H1 (cell line): Measurements from ENCODE around the gene PARD6B. TPM values are rescaled to one million over a fixed set of nuclear protein-coding genes. Genes with fewer than 3 reads are reported as not detected.

Experiments used
- CTCF ChIA-PET: fragments of 300-600 bp; sonication (Branson Sonifier 250); formaldehyde crosslinking; loops from one replicate; lab custom pipeline; 2021; ENCODE audit not compliant: partially characterized antibody; lab: Charles Lee
- POLR2A ChIA-PET: fragments of 300-600 bp; sonication (Branson Sonifier 250); formaldehyde crosslinking; loops from one replicate; lab custom pipeline; 2021; ENCODE audit warnings: inconsistent platforms; ENCODE audit not compliant: partially characterized antibody; lab: Charles Lee
- DNase-seq, 2 experiments: peaks; one replicate each; pipeline versions ENCODE4 v3.0.0 to v3.0.0-alpha.2; 2010 to 2022; ENCODE audit warnings: low spot score in 2 of 2, low read depth in 1 of 2, mixed read lengths in 1 of 2
- FAIRE-seq: peaks from 2 replicates; lab custom pipeline; 2011; peaks lifted over from hg19 to GRCh38; lab: Jason Lieb, UNC
- H2AFZ ChIP-seq: 2 replicates; pipeline ENCODE4 v1.8.1; 2012; ENCODE audit warnings: low read length, inconsistent platforms
- H2AK5ac ChIP-seq: 2 replicates; pipeline ENCODE4 v1.6.1; 2013; ENCODE audit warnings: low read depth, low read length
- H2BK120ac ChIP-seq: replicated peaks from 2 replicates; pipeline ENCODE3; 2013; ENCODE audit warnings: low read depth, low read length, inconsistent platforms
- H2BK12ac ChIP-seq: 2 replicates; pipeline ENCODE4 v1.6.1; 2013; ENCODE audit warnings: low read depth, low read length
- H2BK15ac ChIP-seq: 2 replicates; pipeline ENCODE4 v1.6.1; 2013; ENCODE audit warnings: low read length
- H2BK20ac ChIP-seq: 2 replicates; pipeline ENCODE4 v1.6.1; 2013; ENCODE audit warnings: low read length
- H2BK5ac ChIP-seq: 2 replicates; pipeline ENCODE4 v1.6.1; 2013; ENCODE audit warnings: low read depth, low read length
- H3K14ac ChIP-seq: 2 replicates; pipeline ENCODE4 v1.6.1; 2013; ENCODE audit warnings: inconsistent platforms; ENCODE audit not compliant: insufficient read length
- H3K18ac ChIP-seq: 2 replicates; pipeline ENCODE4 v1.6.1; 2013; ENCODE audit warnings: low read length; ENCODE audit errors: extremely low read depth
- H3K23ac ChIP-seq: 2 replicates; pipeline ENCODE4 v1.6.1; 2013; ENCODE audit warnings: inconsistent platforms; ENCODE audit not compliant: insufficient read length
- H3K23me2 ChIP-seq: 2 replicates; pipeline ENCODE4 v1.6.1; 2013; ENCODE audit warnings: low read depth, low read length
- H3K27ac ChIP-seq: 2 replicates; pipeline ENCODE4 v1.6.1; 2011; ENCODE audit warnings: low read depth, low read length, inconsistent platforms
- H3K27me3 ChIP-seq, 4 experiments: replicated peaks in 1 of 4; 1 replicate in 1 of 4; 2 replicates in 3 of 4; pipeline versions ENCODE4 v1.6.1 to v1.8.1; 2011 to 2013; ENCODE audit warnings: low read length in 3 of 4, mild to moderate bottlenecking in 3 of 4, inconsistent platforms in 2 of 4, mixed read lengths in 2 of 4, moderate library complexity in 1 of 4; ENCODE audit not compliant: control insufficient read depth in 3 of 4, insufficient read depth in 3 of 4; ENCODE audit errors: extremely low read depth in 1 of 4
- H3K36me3 ChIP-seq, 4 experiments: 2 replicates each; pipeline versions ENCODE4 v1.6.1 to v1.8.1; 2011 to 2013; ENCODE audit warnings: mild to moderate bottlenecking in 4 of 4, low read length in 3 of 4, moderate library complexity in 2 of 4, control low read depth in 1 of 4, inconsistent platforms in 1 of 4; ENCODE audit not compliant: insufficient read depth in 4 of 4, control insufficient read depth in 2 of 4
- H3K4ac ChIP-seq: replicated peaks from 2 replicates; pipeline ENCODE3; 2013; ENCODE audit warnings: low read length, low read depth, mixed read lengths, inconsistent platforms; ENCODE audit not compliant: insufficient read length
- H3K4me1 ChIP-seq, 4 experiments: replicated peaks in 1 of 4; 1 replicate in 1 of 4; 2 replicates in 3 of 4; pipeline versions ENCODE4 v1.6.1 to v1.8.1; 2011 to 2013; ENCODE audit warnings: low read length in 3 of 4, inconsistent platforms in 2 of 4, mixed read lengths in 1 of 4; ENCODE audit not compliant: insufficient read depth in 4 of 4, control insufficient read depth in 3 of 4
- H3K4me2 ChIP-seq, 2 experiments: 2 replicates each; pipeline versions ENCODE4 v1.6.1 to v1.8.1; 2011 to 2013; ENCODE audit warnings: low read depth in 2 of 2, low read length in 2 of 2, control low read depth in 1 of 2, inconsistent platforms in 1 of 2, mild to moderate bottlenecking in 1 of 2; ENCODE audit not compliant: insufficient read depth in 1 of 2
- H3K4me3 ChIP-seq, 4 experiments: fragments of 200-600, 300-600 bp in 1 of 4; sonication (generic), shearing (Covaris generic), sonication (Bioruptor Twin) in 1 of 4; 2 replicates each; pipeline versions ENCODE4 v1.5.1 to v1.8.1; 2011 to 2016; ENCODE audit warnings: low read length in 4 of 4, low read depth in 3 of 4, control low read depth in 2 of 4, inconsistent platforms in 2 of 4, mild to moderate bottlenecking in 2 of 4, mixed read lengths in 1 of 4, moderate library complexity in 1 of 4; ENCODE audit not compliant: insufficient read depth in 2 of 4; ENCODE audit errors: extremely low read depth in 1 of 4
- H3K56ac ChIP-seq: replicated peaks from 2 replicates; pipeline ENCODE3; 2013; ENCODE audit warnings: low read depth, mild to moderate bottlenecking, mixed read lengths, low read length, inconsistent platforms; ENCODE audit not compliant: insufficient read length
- H3K79me1 ChIP-seq: 2 replicates; pipeline ENCODE4 v1.6.1; 2013; ENCODE audit warnings: low read depth, low read length, control low read depth
- H3K79me2 ChIP-seq, 2 experiments: 2 replicates each; pipeline versions ENCODE4 v1.6.1 to v1.8.1; 2012 to 2013; ENCODE audit warnings: low read length in 2 of 2, mild to moderate bottlenecking in 2 of 2, inconsistent platforms in 1 of 2; ENCODE audit not compliant: insufficient read depth in 2 of 2, control insufficient read depth in 1 of 2
- H3K9ac ChIP-seq, 4 experiments: replicated peaks in 1 of 4; 1 replicate in 1 of 4; 2 replicates in 3 of 4; pipeline versions ENCODE4 v1.6.1 to v1.8.1; 2011 to 2013; ENCODE audit warnings: low read depth in 3 of 4, low read length in 3 of 4, control low read depth in 2 of 4, mild to moderate bottlenecking in 2 of 4, moderate library complexity in 2 of 4, inconsistent platforms in 1 of 4; ENCODE audit errors: extremely low read depth in 1 of 4
- H3K9me3 ChIP-seq, 2 experiments: 2 replicates each; pipeline versions ENCODE4 v1.6.1 to v1.8.1; 2012 to 2013; ENCODE audit warnings: mild to moderate bottlenecking in 2 of 2, moderate library complexity in 2 of 2, control low read depth in 1 of 2, inconsistent platforms in 1 of 2, low read depth in 1 of 2, low read length in 1 of 2, mixed read lengths in 1 of 2; ENCODE audit not compliant: insufficient read depth in 2 of 2
- H4K20me1 ChIP-seq, 2 experiments: replicated peaks in 1 of 2; 2 replicates each; pipeline versions ENCODE3 to v1.8.1; 2011 to 2013; ENCODE audit warnings: inconsistent platforms in 2 of 2, low read length in 2 of 2, mild to moderate bottlenecking in 1 of 2; ENCODE audit not compliant: insufficient read depth in 2 of 2, control insufficient read depth in 1 of 2
- H4K5ac ChIP-seq: 2 replicates; pipeline ENCODE4 v1.6.1; 2013; ENCODE audit warnings: low read length, low read depth, mixed read lengths, inconsistent platforms; ENCODE audit not compliant: insufficient read length
- H4K8ac ChIP-seq: 2 replicates; pipeline ENCODE4 v1.8.0; 2013; ENCODE audit warnings: mild to moderate bottlenecking, moderate library complexity, low read length, inconsistent platforms; ENCODE audit not compliant: insufficient read depth; ENCODE audit errors: extremely low read depth
- H4K91ac ChIP-seq: replicated peaks from 2 replicates; pipeline ENCODE3; 2013; ENCODE audit warnings: low read length, mixed read lengths, inconsistent platforms; ENCODE audit not compliant: insufficient read length
- CBX5 ChIP-seq: fragments of 300-800, 300-1000 bp; sonication (generic); IDR thresholded peaks from 2 replicates; pipeline ENCODE4 v1.7.1; 2016; ENCODE audit warnings: antibody characterized with exemption, low read length, low read depth
- EGR1 ChIP-seq: IDR thresholded peaks from 2 replicates; pipeline ENCODE4 v1.6.1; 2011; ENCODE audit warnings: low read depth, low read length, borderline replicate concordance
- SIX5 ChIP-seq: IDR thresholded peaks from 2 replicates; pipeline ENCODE4 v1.6.1; 2011; ENCODE audit warnings: mild to moderate bottlenecking, low read depth, low read length
- SP2 ChIP-seq: IDR thresholded peaks from 2 replicates; pipeline ENCODE4 v1.6.1; 2012; ENCODE audit warnings: mild to moderate bottlenecking, low read length, inconsistent platforms
- WGBS, 2 experiments: shearing (Covaris generic) in 1 of 2; methylation state at CpG; one replicate each; pipeline versions ENCODE4 v1.1.6 to v1.1.7; 2013 to 2015; ENCODE audit warnings: low lambda C conversion rate in 2 of 2, mixed read lengths in 2 of 2, inconsistent platforms in 1 of 2, low coverage in 1 of 2, missing lambda C conversion rate in 1 of 2; ENCODE audit not compliant: insufficient replicate concordance in 2 of 2, insufficient coverage in 1 of 2, insufficient read length in 1 of 2; ENCODE audit errors: extremely low coverage in 1 of 2, missing lambda C conversion rate in 1 of 2; 5-methylcytosine and 5-hydroxymethylcytosine counted together
- polyA plus RNA-seq, 7 experiments: library from polyadenylated mRNA; depleted of rRNA in 3 of 7; stranded (reverse) in 5 of 7; unstranded in 2 of 7; fragments of >200 nt in 5 of 7; fragments of 200-250 nt in 2 of 7; gene quantifications; 1 replicate in 5 of 7; 2 replicates in 1 of 7; 4 replicates in 1 of 7; pipeline versions ENCODE4 v1.2.1 to v1.2.3, GENCODE V29; 2011 to 2013; ENCODE audit warnings: missing spikeins in 2 of 7, mixed read lengths in 2 of 7
- total RNA-seq: library from RNA; stranded (reverse); fragmentation: NEBNext Ultra II Directional; extraction: Animal tissue kit (Norgen Biotek cat#: 25700); gene quantifications from 2 replicates; pipeline ENCODE4 v1.2.1, GENCODE V29; 2021
- TF ChIP-seq, protein P1 (sequence below): IDR thresholded peaks from 2 replicates; pipeline ENCODE4 v1.6.1; 2012; ENCODE audit warnings: low read length, inconsistent platforms

Gene PARD6B
- total and polyA plus RNA-seq, 2 of the 8 experiments (the other 6 are each of a cell fraction or from before 2014, with no cell fraction given): 5.2 to 34.1 TPM

DNA sequence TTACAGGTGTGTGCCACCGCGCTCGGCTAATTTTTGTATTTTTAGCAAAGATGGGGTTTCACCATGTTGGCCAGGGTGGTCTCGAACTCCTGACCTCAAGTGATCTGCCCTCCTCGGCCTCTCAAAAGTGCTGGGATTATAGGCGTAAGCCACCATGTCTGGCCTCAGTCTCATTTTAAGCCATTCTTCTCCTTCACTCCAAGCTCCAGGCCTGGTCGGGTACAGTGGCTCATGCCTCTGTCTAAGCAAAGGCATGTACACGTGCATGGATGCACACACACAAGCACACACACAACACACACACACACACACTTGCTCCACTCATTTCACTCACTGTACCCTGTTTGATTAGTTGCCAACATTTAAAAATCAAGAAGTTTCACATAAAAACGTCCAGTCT, 7.7 kb upstream of the PARD6B start:
- POLR2A ChIA-PET: interaction anchor here (1.7 kb wide), 1 partner anchor 14 kb away, joined by 5 read pairs; no protein-coding TSS in a partner anchor
- WGBS, 2 experiments: 93% methylated on average over 9 of the region's 9 CpGs; no CpG with 5 or more reads in 1 of the 2 experiments
- no peak for DNase-seq

More for the DNA sequence above, 7.7 kb upstream of the PARD6B start:
- peaks cover 0 to 6% (median 4%) of the 10 kb centered on the region in 4 experiments; a peak in 4 of 7 replicates for H3K4me1 ChIP-seq
- H2BK120ac ChIP-seq: no peak overlapping the region
- H3K27ac ChIP-seq: no peak overlapping the region
- H4K91ac ChIP-seq: no peak overlapping the region
- H3K18ac ChIP-seq: no peak overlapping the region
- FAIRE-seq: no peak
- H4K5ac ChIP-seq: no peak overlapping the region
- H3K4me2 ChIP-seq: no peak overlapping the region
- no peak overlapping the region for H2AFZ ChIP-seq
- no peak overlapping the region for H2BK12ac ChIP-seq
- H3K27me3 ChIP-seq: no peaks in the 10 kb centered on the region
- CTCF ChIA-PET: interaction anchor here (1.6 to 3.5 kb wide), 5 partner anchors 11 to 97 kb away, joined by 3 to 16 read pairs (median 5); partner anchors contain the start of gene BCAS4
- H3K36me3 ChIP-seq: no peaks in the 10 kb centered on the region
- H3K23ac ChIP-seq: no peak overlapping the region
- H3K79me1 ChIP-seq: no peaks in the 10 kb centered on the region
- H3K79me2 ChIP-seq: no peaks in the 10 kb centered on the region
- H2BK5ac ChIP-seq: no peak overlapping the region
- no peak for TF ChIP-seq EGR1
- no peak for TF ChIP-seq CBX5
- no peak for TF ChIP-seq SP2
- no peak for TF ChIP-seq SIX5
- TF ChIP-seq, protein P1, sequence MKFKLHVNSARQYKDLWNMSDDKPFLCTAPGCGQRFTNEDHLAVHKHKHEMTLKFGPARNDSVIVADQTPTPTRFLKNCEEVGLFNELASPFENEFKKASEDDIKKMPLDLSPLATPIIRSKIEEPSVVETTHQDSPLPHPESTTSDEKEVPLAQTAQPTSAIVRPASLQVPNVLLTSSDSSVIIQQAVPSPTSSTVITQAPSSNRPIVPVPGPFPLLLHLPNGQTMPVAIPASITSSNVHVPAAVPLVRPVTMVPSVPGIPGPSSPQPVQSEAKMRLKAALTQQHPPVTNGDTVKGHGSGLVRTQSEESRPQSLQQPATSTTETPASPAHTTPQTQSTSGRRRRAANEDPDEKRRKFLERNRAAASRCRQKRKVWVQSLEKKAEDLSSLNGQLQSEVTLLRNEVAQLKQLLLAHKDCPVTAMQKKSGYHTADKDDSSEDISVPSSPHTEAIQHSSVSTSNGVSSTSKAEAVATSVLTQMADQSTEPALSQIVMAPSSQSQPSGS: no peak
- 0 out of 2 replicates have a peak overlapping the region, but pooled peaks have one; percentile 97 for H2BK15ac ChIP-seq
- H4K8ac ChIP-seq: no peak overlapping the region
- no peak overlapping the region for H2AK5ac ChIP-seq
- H3K56ac ChIP-seq: no peak overlapping the region
- no peak overlapping the region for H3K4me3 ChIP-seq
- H3K9ac ChIP-seq: no peak overlapping the region
- H3K9me3 ChIP-seq: no peaks in the 10 kb centered on the region
- no peak overlapping the region for H2BK20ac ChIP-seq
- no peak overlapping the region for H3K4ac ChIP-seq
- no peaks in the 10 kb centered on the region for H4K20me1 ChIP-seq
- H3K23me2 ChIP-seq: no peaks in the 10 kb centered on the region; the same call in 1 of the 2 replicates
- no peak overlapping the region for H3K14ac ChIP-seq
